HepG2 (cell line): ENCODE measurements around the gene ANTKMT. TPM values are rescaled to one million over a fixed set of nuclear protein-coding genes. Genes with fewer than 3 reads are reported as not detected.

Experiments
- ATAC-seq: fragments of 200-7000 bp; cut with Tn5 transposase; 3 replicates; pipeline ENCODE4 v1.9.1; 2020; ENCODE audit warnings: mild to moderate bottlenecking, moderate library complexity
- BruUV-seq: library from RNA; stranded (reverse); fragments of 400-500 nt; replicated peaks from 2 replicates; lab custom pipeline; 2021; lab: Mats Ljungman, UMichigan
- CTCF ChIA-PET: fragments of 300-600 bp; formaldehyde crosslinking; extraction: SDS; loops from one replicate; lab custom pipeline; 2021; ENCODE audit warnings: low total read pairs, inconsistent platforms, low intra/inter-chr PET ratio; lab: Yijun Ruan, JAX
- POLR2A ChIA-PET: fragments of 350-600 bp; sonication (Branson Sonifier 250); formaldehyde crosslinking; loops from one replicate; lab custom pipeline; 2020; ENCODE audit warnings: antibody characterized with exemption, inconsistent platforms; lab: Yijun Ruan, JAX
- DNase-seq: peaks from one replicate; pipeline ENCODE4 v3.0.0-alpha.2; 2015; ENCODE audit warnings: low spot score
- FAIRE-seq: peaks from 3 replicates; lab custom pipeline; 2011; peaks lifted over from hg19 to GRCh38; lab: Jason Lieb, UNC
- H2AFZ ChIP-seq: one replicate; pipeline ENCODE4 v1.6.1; 2011; ENCODE audit warnings: low read length, inconsistent platforms
- H3K27ac ChIP-seq: fragments of 300-600 bp; 3 replicates; pipeline ENCODE4 v1.8.0; 2011; ENCODE audit warnings: mixed run types, mild to moderate bottlenecking, mixed read lengths, low read length, inconsistent platforms; ENCODE audit not compliant: insufficient read depth; ENCODE audit errors: extremely low read length
- H3K27me3 ChIP-seq, 2 experiments: fragments of 200-600 bp in 1 of 2; 2 replicates in 1 of 2; 3 replicates in 1 of 2; pipeline versions ENCODE4 v1.6.0 to v1.8.0; 2011; ENCODE audit warnings: low read length in 2 of 2, mild to moderate bottlenecking in 2 of 2, moderate library complexity in 2 of 2, inconsistent platforms in 1 of 2; ENCODE audit not compliant: insufficient read depth in 2 of 2, control insufficient read depth in 1 of 2
- H3K36me3 ChIP-seq, 2 experiments: fragments of 200-600 bp in 1 of 2; replicated peaks in 1 of 2; 2 replicates in 1 of 2; 3 replicates in 1 of 2; pipeline versions ENCODE4 v1.5.1 to v1.8.0; 2011; ENCODE audit warnings: low read length in 2 of 2, inconsistent platforms in 1 of 2; ENCODE audit not compliant: insufficient read depth in 2 of 2, control insufficient read depth in 1 of 2
- H3K4me1 ChIP-seq: 2 replicates; pipeline ENCODE4 v1.5.1; 2012; ENCODE audit warnings: low read length, inconsistent platforms; ENCODE audit not compliant: insufficient read depth
- H3K4me2 ChIP-seq: 2 replicates; pipeline ENCODE4 v1.6.0; 2011; ENCODE audit warnings: low read depth, low read length, inconsistent platforms
- H3K4me3 ChIP-seq, 3 experiments: fragments of 200-600 bp in 1 of 3; sonication (generic), shearing (Covaris generic) in 1 of 3; replicated peaks in 1 of 3; 2 replicates each; pipeline ENCODE4 v1.5.1; 2011 to 2016; ENCODE audit warnings: low read length in 3 of 3, inconsistent platforms in 2 of 3, low read depth in 2 of 3, mild to moderate bottlenecking in 2 of 3, control low read depth in 1 of 3, mixed read lengths in 1 of 3; ENCODE audit not compliant: insufficient read depth in 1 of 3
- H3K79me2 ChIP-seq: one replicate; pipeline ENCODE4 v1.6.1; 2011; ENCODE audit warnings: low read length, inconsistent platforms; ENCODE audit not compliant: insufficient read depth
- H3K9ac ChIP-seq: 2 replicates; pipeline ENCODE4 v1.6.0; 2011; ENCODE audit warnings: mild to moderate bottlenecking, low read depth, low read length, inconsistent platforms; ENCODE audit not compliant: insufficient read depth
- H3K9me3 ChIP-seq: 2 replicates; pipeline ENCODE4 v1.5.1; 2012; ENCODE audit warnings: mild to moderate bottlenecking, low read length
- H4K20me1 ChIP-seq: 2 replicates; pipeline ENCODE4 v1.6.0; 2011; ENCODE audit warnings: inconsistent platforms, mild to moderate bottlenecking, low read length, moderate library complexity; ENCODE audit not compliant: insufficient read depth
- AGO2 ChIP-seq: fragments of 200-400 bp; formaldehyde crosslinking; optimal IDR thresholded peaks from 2 replicates; pipeline ENCODE3; 2017; ENCODE audit warnings: mild to moderate bottlenecking, low read depth, low read length, moderate library complexity
- EED ChIP-seq: sonication (generic); formaldehyde crosslinking; IDR thresholded peaks from 2 replicates; pipeline ENCODE4 v1.5.0; 2020; ENCODE audit warnings: mild to moderate bottlenecking, missing genetic modification reagents
- ELF3 ChIP-seq: IDR thresholded peaks from 2 replicates; pipeline ENCODE4 v1.6.1; 2016; ENCODE audit warnings: missing genetic modification reagents, missing compliant biosample characterization
- FOXO1 ChIP-seq: sonication (generic); formaldehyde crosslinking; IDR thresholded peaks from 2 replicates; pipeline ENCODE4 v1.4.0; 2020; ENCODE audit warnings: missing genetic modification reagents
- RAD51 ChIP-seq: fragments of 450-650 bp; IDR thresholded peaks from 2 replicates; pipeline ENCODE4 v1.6.1; 2016; ENCODE audit warnings: borderline replicate concordance
- RXRA ChIP-seq: sonication (generic); formaldehyde crosslinking; IDR thresholded peaks from 2 replicates; pipeline ENCODE4 v1.5.1; 2020; ENCODE audit warnings: missing genetic modification reagents
- SCMH1 ChIP-seq: sonication (generic); formaldehyde crosslinking; IDR thresholded peaks from 2 replicates; pipeline ENCODE4 v1.9.0; 2021; ENCODE audit warnings: missing genetic modification reagents, mild to moderate bottlenecking, borderline replicate concordance
- STAT5B ChIP-seq: sonication (generic); formaldehyde crosslinking; IDR thresholded peaks from 2 replicates; pipeline ENCODE4 v1.4.0; 2020; ENCODE audit warnings: missing genetic modification reagents
- TAF15 ChIP-seq: fragments of 200-400 bp; formaldehyde crosslinking; IDR thresholded peaks from one replicate; pipeline ENCODE4 v1.6.1; 2018; ENCODE audit warnings: mild to moderate bottlenecking, low read depth, low read length; ENCODE audit not compliant: poor library complexity, severe bottlenecking
- ZFX ChIP-seq: sonication (generic); formaldehyde crosslinking; IDR thresholded peaks from 2 replicates; pipeline ENCODE4 v1.4.0; 2020; ENCODE audit warnings: mild to moderate bottlenecking, low read depth, missing genetic modification reagents, moderate library complexity
- ZNF10 ChIP-seq: sonication (generic); formaldehyde crosslinking; IDR thresholded peaks from 2 replicates; pipeline ENCODE4 v1.4.0; 2020; ENCODE audit warnings: mild to moderate bottlenecking, low read depth, missing genetic modification reagents, borderline replicate concordance
- ZNF713 ChIP-seq: sonication (generic); formaldehyde crosslinking; IDR thresholded peaks from 2 replicates; pipeline ENCODE4 v1.4.0; 2020; ENCODE audit warnings: mild to moderate bottlenecking, missing genetic modification reagents
- ZNF761 ChIP-seq: sonication (generic); formaldehyde crosslinking; conservative IDR thresholded peaks from 2 replicates; pipeline ENCODE4 v1.4.0; 2020; ENCODE audit warnings: mild to moderate bottlenecking, missing genetic modification reagents
- WGBS: methylation state at CpG from one replicate; pipeline ENCODE4 v1.1.6; 2017; ENCODE audit warnings: low lambda C conversion rate; 5-methylcytosine and 5-hydroxymethylcytosine counted together
- in situ Hi-C: cut with HindIII; loops from 2 replicates; pipeline ENCODE4 v1.10.0; 2017; ENCODE audit warnings: low pct_unique_long_range_greater_than_20kb; ENCODE audit not compliant: extremely low pct_ligation_motif_present
- intact Hi-C: fragments of 100-400 bp; cut with micrococcal nuclease; formaldehyde crosslinking; loops from one replicate; pipeline ENCODE4 v1.10.0; 2022; ENCODE audit not compliant: unreplicated experiment
- polyA plus RNA-seq, 8 experiments: library from polyadenylated mRNA; depleted of rRNA in 3 of 8; stranded (reverse) in 7 of 8; unstranded in 1 of 8; fragments of >200 nt; fragmentation: Illumina TruSeq in 4 of 8; extraction: Trizol in 4 of 8; gene quantifications; 2 replicates each; pipeline versions ENCODE4 v1.2.1 to v1.2.3, GENCODE V29; 2011 to 2016; ENCODE audit warnings: low read depth in 4 of 8, missing spikeins in 1 of 8, mixed read lengths in 1 of 8; ENCODE audit not compliant: insufficient read depth in 1 of 8
- total RNA-seq, 5 experiments: library from RNA; depleted of rRNA; stranded (reverse); fragments of >200 nt; fragmentation: Illumina TruSeq; extraction: Trizol; gene quantifications; 2 replicates each; pipeline ENCODE4 v1.2.3, GENCODE V29; 2016; ENCODE audit warnings: low read depth in 1 of 5
- TF ChIP-seq, protein P1 (sequence below): sonication (generic); formaldehyde crosslinking; IDR thresholded peaks from 2 replicates; pipeline ENCODE4 v1.4.0; 2020; ENCODE audit warnings: mild to moderate bottlenecking, missing genetic modification reagents

The ANTKMT gene
- total and polyA plus RNA-seq, 2 of the 13 experiments (the other 11 are each of a cell fraction or from before 2014, with no cell fraction given) = 7.5 to 47.8 TPM

DNA sequence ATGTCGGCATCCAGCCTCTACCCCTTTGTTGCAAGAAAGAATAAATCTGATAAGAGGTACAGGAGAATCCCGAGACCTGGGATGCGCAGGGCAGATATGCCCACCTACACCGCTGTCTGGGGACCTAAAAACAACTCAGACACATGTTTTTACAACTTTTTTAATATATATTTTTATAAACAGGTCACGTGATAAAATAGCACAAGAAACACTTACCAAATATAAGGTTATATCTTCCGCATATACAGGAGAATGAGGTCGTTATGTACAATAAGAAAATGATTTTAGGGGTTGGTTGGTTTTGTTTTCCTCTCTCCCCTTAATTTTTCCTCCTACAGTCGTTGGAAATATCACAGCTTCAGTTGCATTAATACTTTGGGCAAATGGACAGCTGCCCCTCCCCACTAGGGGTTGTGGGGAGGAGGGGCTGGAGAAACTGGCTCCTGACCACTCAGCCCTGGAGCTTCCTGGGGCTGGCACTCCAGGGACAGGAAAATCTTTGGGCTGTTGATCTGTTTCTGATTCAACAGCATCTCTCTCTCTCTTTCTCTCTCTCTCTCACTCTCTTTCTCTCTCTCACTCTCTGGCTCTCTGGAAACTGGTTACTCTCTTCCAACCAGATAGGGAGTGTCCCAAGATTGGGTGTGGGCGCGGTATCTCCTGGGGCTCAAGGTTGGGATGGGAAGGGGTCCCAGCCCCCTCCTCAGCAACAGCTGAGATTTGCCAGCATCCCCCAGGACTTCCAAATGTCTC is 28.4 kb upstream of the ANTKMT start:
- Histone ChIP-seq H3K36me3 (0 out of 5 replicates have a peak, but pooled peaks cover 0 to 1% of the 10 kb centered on the region in 2 experiments), H2AFZ (no peak overlapping the region), H3K4me1 (peaks cover 26% of the 10 kb centered on the region), H3K4me2 (no peak overlapping the region), H3K27me3 (peaks cover 7 to 30% of the 10 kb centered on the region in 2 experiments), H4K20me1 (no peaks in the 10 kb centered on the region), H3K27ac (no peak overlapping the region), H3K9me3 (no peaks in the 10 kb centered on the region), H3K4me3 (no peak overlapping the region), H3K9ac (no peak overlapping the region), H3K79me2 (peaks cover 2% of the 10 kb centered on the region)
- POLR2A ChIA-PET = no interaction called here
- BruUV-seq = no TSS peak
- TF ChIP-seq SCMH1 = no peak
- peak; percentile 68 for TF ChIP-seq RAD51
- TF ChIP-seq ZNF10 = no peak
- ATAC-seq = no peak
- FAIRE-seq = no peak
- CTCF ChIA-PET = no interaction called here
- in situ Hi-C loops = no loop called here
- intact Hi-C loops = no loop called here
- WGBS = 29% methylated on average over 10 of the region's 10 CpGs
- DNase-seq = no peak

DNA sequence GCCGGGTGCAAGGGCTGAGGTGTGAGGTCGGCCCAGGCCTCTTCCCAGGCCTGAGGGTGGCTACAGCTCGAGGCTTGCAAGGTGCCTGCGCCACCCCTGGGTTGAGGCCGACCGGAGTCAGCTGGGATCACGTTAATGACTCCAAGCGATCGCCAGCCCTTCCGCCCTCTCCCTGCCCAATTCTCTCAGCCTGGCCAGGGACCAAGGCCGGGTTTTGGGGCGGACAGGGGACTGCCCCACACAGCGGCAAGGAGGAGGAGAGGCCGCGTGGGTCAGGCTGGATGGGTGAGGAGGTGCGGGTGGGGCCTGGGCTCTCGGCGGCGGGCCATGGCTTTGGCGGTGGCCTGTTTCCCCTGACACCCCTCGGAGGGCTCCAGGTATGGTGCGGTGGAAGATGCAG is 27.6 kb upstream of the ANTKMT start:
- H3K27me3 ChIP-seq = peaks cover 7 to 33% of the 10 kb centered on the region in 2 experiments
- BruUV-seq = no TSS peak
- peak; percentile 55 for TF ChIP-seq AGO2
- no peak for TF ChIP-seq EED
- TF ChIP-seq, protein P1, sequence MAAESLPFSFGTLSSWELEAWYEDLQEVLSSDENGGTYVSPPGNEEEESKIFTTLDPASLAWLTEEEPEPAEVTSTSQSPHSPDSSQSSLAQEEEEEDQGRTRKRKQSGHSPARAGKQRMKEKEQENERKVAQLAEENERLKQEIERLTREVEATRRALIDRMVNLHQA (CRISPR knock-in tag) = no peak
- peak; percentile 35; the same call in 1 of the 2 replicates for TF ChIP-seq RXRA (CRISPR knock-in tag)
- TF ChIP-seq FOXO1 (CRISPR knock-in tag) = no peak
- no peak for TF ChIP-seq TAF15
- no peak for TF ChIP-seq ZNF761 (CRISPR knock-in tag)
- TF ChIP-seq ZNF713 = no peak
- no peak for TF ChIP-seq STAT5B (CRISPR knock-in tag)
- no peak for TF ChIP-seq ELF3 (CRISPR knock-in tag)
- TF ChIP-seq ZFX (CRISPR knock-in tag) = 0 out of 2 replicates have a peak, but pooled peaks have one; percentile 25

More for the DNA sequence above, 27.6 kb upstream of the ANTKMT start:
- in situ Hi-C loops = no loop called here
- DNase-seq = no peak
- H3K79me2 ChIP-seq = peaks cover 2% of the 10 kb centered on the region
- H3K9ac ChIP-seq = no peak overlapping the region
- H3K9me3 ChIP-seq = no peaks in the 10 kb centered on the region
- H4K20me1 ChIP-seq = no peaks in the 10 kb centered on the region
- H3K4me3 ChIP-seq = peak overlapping the region in 1 of 3 experiments; percentile 69; a peak in 1 of 6 replicates
- no peak overlapping the region for H3K27ac ChIP-seq
- no peak for FAIRE-seq
- 100% methylated on average over 1 of the region's 22 CpGs for WGBS
- H3K4me2 ChIP-seq = peak overlapping the region; percentile 84; the same call in 1 of the 2 replicates
- H3K36me3 ChIP-seq = no peaks in the 10 kb centered on the region
- H3K4me1 ChIP-seq = peaks cover 26% of the 10 kb centered on the region
- no peak overlapping the region for H2AFZ ChIP-seq
- no peak for ATAC-seq
- ChIA-PET POLR2A (interaction anchor here (3.4 kb wide), 1 partner anchor 27 kb away, joined by 21 read pairs; the partner anchor contains the start of gene ANTKMT), CTCF (no interaction called here)
- intact Hi-C loops = no loop called here
